T1000 (cell line): Measurements from ENCODE around the gene STRIP1.
A peak's percentile ranks its signal among the peaks of the same experiment; 100 is the strongest.

Source experiments
- DNase-seq: peaks from one replicate; lab custom pipeline; 2025; ENCODE audit warnings: mixed read lengths; lab: John Stamatoyannopoulos, UW

Gene STRIP1, protein sequence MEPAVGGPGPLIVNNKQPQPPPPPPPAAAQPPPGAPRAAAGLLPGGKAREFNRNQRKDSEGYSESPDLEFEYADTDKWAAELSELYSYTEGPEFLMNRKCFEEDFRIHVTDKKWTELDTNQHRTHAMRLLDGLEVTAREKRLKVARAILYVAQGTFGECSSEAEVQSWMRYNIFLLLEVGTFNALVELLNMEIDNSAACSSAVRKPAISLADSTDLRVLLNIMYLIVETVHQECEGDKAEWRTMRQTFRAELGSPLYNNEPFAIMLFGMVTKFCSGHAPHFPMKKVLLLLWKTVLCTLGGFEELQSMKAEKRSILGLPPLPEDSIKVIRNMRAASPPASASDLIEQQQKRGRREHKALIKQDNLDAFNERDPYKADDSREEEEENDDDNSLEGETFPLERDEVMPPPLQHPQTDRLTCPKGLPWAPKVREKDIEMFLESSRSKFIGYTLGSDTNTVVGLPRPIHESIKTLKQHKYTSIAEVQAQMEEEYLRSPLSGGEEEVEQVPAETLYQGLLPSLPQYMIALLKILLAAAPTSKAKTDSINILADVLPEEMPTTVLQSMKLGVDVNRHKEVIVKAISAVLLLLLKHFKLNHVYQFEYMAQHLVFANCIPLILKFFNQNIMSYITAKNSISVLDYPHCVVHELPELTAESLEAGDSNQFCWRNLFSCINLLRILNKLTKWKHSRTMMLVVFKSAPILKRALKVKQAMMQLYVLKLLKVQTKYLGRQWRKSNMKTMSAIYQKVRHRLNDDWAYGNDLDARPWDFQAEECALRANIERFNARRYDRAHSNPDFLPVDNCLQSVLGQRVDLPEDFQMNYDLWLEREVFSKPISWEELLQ

DNA sequence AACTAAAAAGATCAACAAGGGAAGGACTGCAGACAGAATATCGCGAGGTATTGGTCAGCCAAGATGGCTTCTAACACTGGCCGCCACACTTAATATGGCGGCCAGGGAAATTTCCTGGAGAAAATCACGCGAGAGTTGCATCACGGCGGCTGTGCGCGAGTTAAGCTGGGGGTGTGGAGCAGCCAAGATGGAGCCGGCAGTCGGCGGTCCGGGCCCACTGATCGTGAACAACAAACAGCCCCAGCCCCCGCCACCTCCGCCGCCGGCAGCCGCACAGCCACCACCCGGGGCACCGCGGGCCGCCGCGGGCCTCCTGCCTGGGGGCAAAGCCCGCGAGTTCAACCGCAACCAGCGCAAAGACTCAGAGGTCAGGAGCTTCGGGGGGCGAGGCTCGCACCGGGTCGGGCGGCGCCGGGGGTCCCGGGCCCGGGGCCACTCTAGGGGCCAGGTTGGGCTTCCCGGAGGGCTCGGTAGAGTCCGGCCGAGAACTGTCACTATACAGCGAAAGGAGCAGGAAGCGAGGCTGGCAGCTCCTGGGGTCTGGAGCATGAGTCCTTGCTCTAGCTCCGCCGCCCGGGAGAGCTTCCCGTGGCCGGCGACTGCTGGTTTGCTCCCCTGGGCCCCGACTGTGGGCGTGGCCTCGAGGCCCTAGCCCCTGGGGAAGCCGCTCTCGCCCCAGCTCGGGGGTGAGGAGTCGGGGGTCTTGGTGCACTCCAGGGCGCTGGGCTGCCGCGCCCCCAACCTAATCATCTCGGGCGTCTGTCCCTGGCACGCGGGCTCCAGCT is at the start of gene STRIP1:
Gene STRIP1 (plus strand): TSS at position 174 of the 785 bp plus-strand sequence. CDS start 14 bp downstream, at position 188.
- peak; percentile 85 for DNase-seq

- DNase-seq, result no peak
Measured at GRCh38 chr1:109985247-109986053, 49.0 kb upstream of the STRIP1 start.

GRCh38 chr1:109986054-109986444 is 48.4 kb upstream of the STRIP1 start:
- DNase-seq, result no peak

- DNase-seq, result no peak
Measured at GRCh38 chr1:109988349-109988914, 46.0 kb upstream of the STRIP1 start.

- DNase-seq, result no peak
Measured at GRCh38 chr1:109989506-109990301, 44.7 kb upstream of the STRIP1 start.

- DNase-seq, result no peak
Measured at GRCh38 chr1:109990302-109990653, 44.1 kb upstream of the STRIP1 start.

DNA sequence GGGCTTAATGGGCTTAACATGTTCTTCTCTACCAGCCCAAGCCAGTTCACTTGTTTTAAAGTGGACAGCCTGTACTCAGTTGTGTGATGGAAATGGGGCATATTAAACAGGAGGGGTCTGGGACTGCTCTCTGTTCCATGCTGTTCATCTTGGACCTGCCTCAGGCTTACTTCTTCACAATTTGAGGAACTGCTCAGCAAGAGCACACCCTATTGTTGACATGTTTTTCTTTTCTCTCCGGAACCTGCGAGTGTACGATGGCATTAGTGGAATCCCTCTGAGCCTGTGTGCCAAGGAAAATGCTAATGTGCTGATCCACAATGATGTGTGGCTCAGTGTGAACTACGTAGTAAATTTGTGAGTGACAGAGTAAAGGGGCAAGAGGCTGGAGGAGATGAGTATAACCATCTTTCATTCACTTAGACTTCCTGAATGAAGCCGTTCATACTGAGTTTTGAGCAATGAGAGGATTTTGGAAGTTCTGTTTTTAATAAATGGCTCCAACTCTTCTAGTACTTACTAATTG is 43.0 kb upstream of the STRIP1 start:
- DNase-seq, result no peak

- DNase-seq, result no peak
Measured at GRCh38 chr1:109993885-109994284, 40.5 kb upstream of the STRIP1 start.

DNA sequence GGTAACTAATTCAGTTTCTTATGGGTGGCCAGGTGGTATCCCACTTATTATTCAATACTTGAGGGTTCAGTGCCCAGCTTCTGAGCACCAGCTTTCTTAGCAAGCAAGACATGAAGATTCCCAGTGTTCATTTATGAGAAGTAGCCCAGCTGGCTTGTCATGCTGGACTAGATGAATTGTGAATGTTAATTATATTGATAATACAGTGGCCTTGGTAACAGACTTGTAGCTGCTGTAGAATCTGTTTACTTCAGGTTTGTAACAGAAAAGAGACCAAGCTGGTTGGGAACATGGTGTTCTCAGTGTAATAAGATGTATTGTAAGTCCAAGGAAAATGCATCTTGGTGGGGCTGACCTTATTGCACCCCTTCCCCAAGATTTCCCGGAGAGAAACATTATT is 39.8 kb upstream of the STRIP1 start:
- DNase-seq, result no peak

DNA sequence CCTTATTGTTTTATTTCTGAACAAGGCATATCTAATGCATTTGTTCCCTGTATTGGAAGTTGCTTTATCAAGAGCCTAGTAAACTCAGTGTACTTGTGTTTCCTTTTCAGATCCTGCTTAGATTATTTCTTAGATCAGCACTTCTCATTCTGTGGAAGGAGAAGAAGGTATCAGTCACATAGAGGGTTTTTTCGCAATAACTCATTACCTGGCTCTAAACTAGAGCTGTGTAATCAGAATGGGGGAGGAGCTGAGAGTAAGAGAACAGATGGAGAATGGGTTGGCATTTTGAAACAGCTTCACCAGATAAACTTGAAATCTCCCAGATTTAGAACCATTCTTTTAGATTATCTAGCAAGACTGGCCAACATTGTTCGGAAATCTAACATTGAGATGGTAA is 38.9 kb upstream of the STRIP1 start:
- DNase-seq, result no peak

DNA sequence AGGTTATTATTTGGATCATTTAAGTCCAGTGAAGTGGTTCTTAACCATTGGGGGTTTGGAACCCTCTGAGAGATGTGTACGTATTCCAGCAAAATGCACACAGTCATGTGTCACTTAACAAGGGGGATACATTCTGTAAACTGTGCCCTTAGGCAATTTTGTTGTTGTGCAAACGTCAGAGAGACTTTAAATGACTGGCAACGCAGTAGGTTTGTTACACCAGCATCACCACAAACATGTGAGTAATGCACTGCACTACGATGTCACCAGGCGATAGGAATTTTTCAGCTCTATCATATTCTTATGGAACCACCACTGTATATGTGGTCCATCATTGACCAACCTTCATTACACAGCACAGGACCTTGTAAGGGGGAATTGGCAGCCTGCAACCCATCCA is 37.9 kb upstream of the STRIP1 start:
- DNase-seq, result peak; percentile 14

GRCh38 chr1:109997204-109997866 is 37.1 kb upstream of the STRIP1 start:
- DNase-seq, result no peak

DNA sequence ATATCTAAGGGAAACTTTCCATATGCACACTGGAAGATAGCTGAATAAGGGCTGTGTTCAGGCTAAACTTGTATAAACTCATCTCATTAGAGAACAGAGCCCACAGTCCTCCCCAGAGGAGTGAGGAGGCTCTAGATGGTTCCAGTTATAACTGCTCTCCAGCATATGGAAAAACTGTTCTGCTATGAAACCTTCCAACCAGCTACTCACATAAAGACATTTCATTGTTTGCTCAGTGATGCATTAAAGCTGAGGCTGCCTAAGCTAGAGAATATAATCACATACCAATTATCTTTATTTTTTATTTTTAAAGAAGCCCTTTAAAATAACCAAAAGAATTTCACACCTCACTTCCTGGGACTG is 36.6 kb upstream of the STRIP1 start:
- DNase-seq, result no peak

DNA sequence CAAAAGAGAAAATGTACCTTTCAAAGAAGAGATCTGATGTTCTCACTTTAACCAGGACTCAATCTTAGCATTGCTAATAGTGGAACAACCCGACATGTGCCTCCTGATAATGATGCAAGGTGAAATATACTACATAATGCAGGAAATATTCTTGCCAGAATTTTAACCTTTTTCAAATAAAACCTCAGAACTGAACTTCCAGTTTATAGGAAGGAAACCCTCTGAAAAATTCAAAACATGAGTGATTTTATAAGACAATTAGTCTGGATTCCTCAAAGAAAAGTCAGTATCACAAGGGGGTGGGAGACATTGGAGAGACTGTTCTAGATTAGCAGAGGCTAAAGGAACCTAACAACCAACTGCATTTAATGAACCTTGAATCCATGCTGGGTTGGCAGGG is 31.7 kb upstream of the STRIP1 start:
- DNase-seq, result no peak

- peak; percentile 78 for DNase-seq
Measured at GRCh38 chr1:110003747-110004428, 30.5 kb upstream of the STRIP1 start.

GRCh38 chr1:110004583-110004982 is 29.8 kb upstream of the STRIP1 start:
- no peak for DNase-seq

DNA sequence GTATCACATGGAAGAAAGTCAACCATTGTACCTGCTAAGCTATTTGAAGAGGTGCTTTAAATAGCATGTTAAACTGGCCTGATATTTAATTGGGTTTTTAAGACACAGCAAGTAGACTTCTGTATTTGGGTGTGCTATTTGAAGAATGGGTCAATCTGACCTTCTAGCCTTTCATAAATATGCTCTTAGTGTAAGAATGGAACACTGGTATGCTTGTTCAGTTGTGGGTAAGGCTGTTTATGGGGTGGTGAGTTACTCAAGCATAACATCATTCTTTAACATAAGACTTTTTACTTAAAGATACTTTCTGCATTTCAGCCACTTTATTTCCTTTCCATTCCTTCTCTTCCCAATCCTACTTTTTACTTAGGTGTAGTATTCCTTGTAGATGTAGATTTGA is 28.5 kb upstream of the STRIP1 start:
- DNase-seq, result no peak

DNA sequence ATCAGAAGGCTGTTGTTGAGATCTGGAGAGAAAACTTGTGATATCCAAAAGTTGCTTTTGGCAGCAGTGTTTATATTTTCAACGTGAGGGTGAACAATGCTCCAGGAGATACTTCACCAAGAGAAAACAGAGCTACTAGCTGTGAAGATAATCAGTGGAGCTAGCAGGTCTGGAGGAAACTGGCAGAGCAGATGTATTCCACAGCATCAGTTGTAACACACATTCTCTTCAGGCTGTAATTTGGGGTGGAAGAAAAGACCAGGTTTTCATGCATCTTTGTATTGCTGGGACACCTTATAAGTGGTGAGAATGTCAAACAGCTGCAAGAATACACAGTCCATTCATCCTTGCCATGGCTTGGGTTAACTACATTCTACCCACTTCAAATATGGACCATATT is 27.9 kb upstream of the STRIP1 start:
- DNase-seq, result no peak
